HL-60 (cell line): ENCODE results near the gene CIP2A.

Source experiments
- DNase-seq, 2 experiments: peaks; one replicate each; pipeline ENCODE4 v3.0.0-alpha.2; 2010 to 2020; ENCODE audit warnings: low read depth in 1 of 2, low spot score in 1 of 2
- H3K27ac ChIP-seq: fragments of 250-450 bp; sonication (Bioruptor Pico); replicated peaks from 2 replicates; pipeline ENCODE4 v1.5.1; 2020; ENCODE audit warnings: mild to moderate bottlenecking, moderate library complexity
- H3K27me3 ChIP-seq: fragments of 250-450 bp; sonication (Bioruptor Pico); 2 replicates; pipeline ENCODE4 v1.5.1; 2021; ENCODE audit warnings: mild to moderate bottlenecking, moderate library complexity; ENCODE audit not compliant: insufficient read depth, poor library complexity, severe bottlenecking
- H3K4me3 ChIP-seq: replicated peaks from 2 replicates; pipeline ENCODE4 v1.5.1; 2011; ENCODE audit warnings: mild to moderate bottlenecking, control low read depth, low read length; ENCODE audit not compliant: insufficient read depth
- CTCF ChIP-seq: IDR thresholded peaks from one replicate; pipeline ENCODE4 v1.5.1; 2011; ENCODE audit warnings: low read length, control low read depth, inconsistent platforms; ENCODE audit not compliant: insufficient read depth
- GABPA ChIP-seq: IDR thresholded peaks from 2 replicates; pipeline ENCODE4 v1.6.1; 2012; ENCODE audit warnings: low read depth
- POLR2AphosphoS5 ChIP-seq: IDR thresholded peaks from 2 replicates; pipeline ENCODE4 v1.6.1; 2012; ENCODE audit warnings: low read depth
- REST ChIP-seq: IDR thresholded peaks from 2 replicates; pipeline ENCODE4 v1.6.1; 2012; ENCODE audit warnings: low read depth; ENCODE audit not compliant: insufficient replicate concordance
- SPI1 ChIP-seq: IDR thresholded peaks from 2 replicates; pipeline ENCODE4 v1.6.1; 2012; ENCODE audit warnings: low read depth, mild to moderate bottlenecking, borderline replicate concordance

CIP2A gene

GRCh38 chr3:108546692-108547091 lies 42.5 kb downstream of the CIP2A start:
- no peak overlapping the region for H3K27ac ChIP-seq
- no peaks in the 10 kb centered on the region for H3K27me3 ChIP-seq
- no peak for DNase-seq
- no peak for TF ChIP-seq CTCF
- no peak for TF ChIP-seq REST
- TF ChIP-seq GABPA: no peak
- TF ChIP-seq POLR2AphosphoS5: no peak
- TF ChIP-seq SPI1: no peak
- H3K4me3 ChIP-seq: no peak overlapping the region

- DNase-seq: no peak
- Histone ChIP-seq H3K27me3 (no peaks in the 10 kb centered on the region), H3K27ac (no peak overlapping the region)
These were observed 43.0 kb downstream of the CIP2A start for GRCh38 chr3:108546247-108546646.

GRCh38 chr3:108538083-108538482 lies 51.2 kb downstream of the CIP2A start:
- H3K27me3 ChIP-seq: no peaks in the 10 kb centered on the region
- no peak for DNase-seq
- no peak overlapping the region for H3K4me3 ChIP-seq
- H3K27ac ChIP-seq: no peak overlapping the region
- TF ChIP-seq GABPA: no peak
- TF ChIP-seq REST: no peak
- TF ChIP-seq CTCF: no peak
- no peak for TF ChIP-seq SPI1
- no peak for TF ChIP-seq POLR2AphosphoS5

More at GRCh38 chr3:108546247-108546646, 43.0 kb downstream of the CIP2A start:
- H3K4me3 ChIP-seq: no peak overlapping the region
- TF ChIP-seq REST (no peak), CTCF (no peak), SPI1 (no peak), GABPA (no peak), POLR2AphosphoS5 (no peak)
